ENCODE results near the gene NUP188.

DNA sequence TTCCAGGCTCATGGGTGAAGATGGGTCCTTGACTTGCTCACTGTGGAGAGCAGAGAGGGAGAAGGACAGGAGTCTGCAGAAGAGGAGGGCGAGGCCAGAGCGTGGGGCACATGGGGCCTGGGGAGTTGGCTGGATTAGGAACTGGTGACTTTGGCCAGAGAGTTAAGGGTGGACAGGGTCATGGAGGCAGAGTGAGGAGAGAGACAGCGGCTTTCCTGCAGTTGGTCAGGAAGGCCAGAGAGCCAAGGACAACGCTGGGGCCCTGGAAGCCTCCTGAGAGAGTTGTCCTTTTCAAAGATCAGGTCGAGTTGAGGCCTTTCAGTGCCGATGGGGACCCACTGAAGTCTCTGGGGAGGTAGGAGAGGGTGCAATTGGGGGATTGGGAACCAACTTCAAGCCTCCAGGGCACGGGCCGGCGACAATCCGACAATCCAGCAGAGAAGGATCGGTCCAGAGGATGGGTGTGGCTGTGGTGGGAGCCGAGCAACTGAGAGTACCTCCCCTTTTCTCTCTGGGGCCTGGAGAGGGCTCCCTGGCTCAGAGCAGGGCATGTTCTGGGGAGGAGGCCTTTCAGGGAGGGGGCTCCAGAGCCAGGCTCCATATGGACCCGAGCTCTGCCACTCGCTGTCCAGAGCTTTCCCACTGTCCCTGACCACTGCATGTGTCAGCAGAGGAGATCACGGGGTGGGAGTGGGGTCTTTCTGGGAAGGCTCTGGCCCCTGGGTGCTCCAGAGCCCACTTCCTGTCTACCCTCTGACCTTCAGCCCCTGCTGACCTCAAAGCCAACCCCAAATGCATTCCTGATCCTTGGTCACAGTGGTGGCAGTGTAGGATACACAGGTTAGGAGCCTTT lies 34.2 kb upstream of the NUP188 start:
- TF ChIP-seq CTCF (IDR thresholded peaks at IDR 0.05) (no peak), ZNF263 (CRISPR knock-in tag; IDR thresholded peaks at IDR 0.05; ENCODE audit: low read depth) (no peak), E2F1 (CRISPR knock-in tag; IDR thresholded peaks at IDR 0.05) (no peak), MAX (CRISPR knock-in tag; IDR thresholded peaks at IDR 0.05) (no peak), ZNF138 (CRISPR knock-in tag; conservative IDR thresholded peaks at IDR 0.05) (no peak), ZNF232 (CRISPR knock-in tag; IDR thresholded peaks at IDR 0.05) (no peak), ESRRA (CRISPR knock-in tag; IDR thresholded peaks at IDR 0.05; ENCODE audit: borderline replicate concordance) (no peak)
- TF ChIP-seq, protein P1, sequence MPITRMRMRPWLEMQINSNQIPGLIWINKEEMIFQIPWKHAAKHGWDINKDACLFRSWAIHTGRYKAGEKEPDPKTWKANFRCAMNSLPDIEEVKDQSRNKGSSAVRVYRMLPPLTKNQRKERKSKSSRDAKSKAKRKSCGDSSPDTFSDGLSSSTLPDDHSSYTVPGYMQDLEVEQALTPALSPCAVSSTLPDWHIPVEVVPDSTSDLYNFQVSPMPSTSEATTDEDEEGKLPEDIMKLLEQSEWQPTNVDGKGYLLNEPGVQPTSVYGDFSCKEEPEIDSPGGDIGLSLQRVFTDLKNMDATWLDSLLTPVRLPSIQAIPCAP (CRISPR knock-in tag; IDR thresholded peaks at IDR 0.05): no peak
- TF ChIP-seq, protein P2, sequence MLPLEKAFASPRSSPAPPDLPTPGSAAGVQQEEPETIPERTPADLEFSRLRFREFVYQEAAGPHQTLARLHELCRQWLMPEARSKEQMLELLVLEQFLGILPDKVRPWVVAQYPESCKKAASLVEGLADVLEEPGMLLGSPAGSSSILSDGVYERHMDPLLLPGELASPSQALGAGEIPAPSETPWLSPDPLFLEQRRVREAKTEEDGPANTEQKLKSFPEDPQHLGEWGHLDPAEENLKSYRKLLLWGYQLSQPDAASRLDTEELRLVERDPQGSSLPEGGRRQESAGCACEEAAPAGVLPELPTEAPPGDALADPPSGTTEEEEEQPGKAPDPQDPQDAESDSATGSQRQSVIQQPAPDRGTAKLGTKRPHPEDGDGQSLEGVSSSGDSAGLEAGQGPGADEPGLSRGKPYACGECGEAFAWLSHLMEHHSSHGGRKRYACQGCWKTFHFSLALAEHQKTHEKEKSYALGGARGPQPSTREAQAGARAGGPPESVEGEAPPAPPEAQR (CRISPR knock-in tag; IDR thresholded peaks at IDR 0.05): no peak

Measured in WTC11 (cell line).